IMR-90 (cell line): ENCODE measurements around the gene TP53BP2. TPM values are rescaled to one million over a fixed set of nuclear protein-coding genes. Genes with fewer than 3 reads are reported as not detected.

Source experiments
- ATAC-seq: fragments of 200-7000 bp; cut with Tn5 transposase; 2 replicates; pipeline ENCODE4 v1.9.1; 2020; ENCODE audit warnings: low read depth, mild to moderate bottlenecking, moderate library complexity
- BruUV-seq: library from RNA; stranded (reverse); fragments of 400-500 nt; replicated peaks from 2 replicates; lab custom pipeline; 2021; lab: Mats Ljungman, UMichigan
- CTCF ChIA-PET: fragments of 300-600 bp; formaldehyde crosslinking; extraction: SDS; loops from one replicate; lab custom pipeline; 2021; ENCODE audit warnings: antibody characterized with exemption; lab: Yijun Ruan, JAX
- POLR2A ChIA-PET: fragments of 300-600 bp; sonication (Branson Sonifier 250); formaldehyde crosslinking; loops from one replicate; lab custom pipeline; 2022; ENCODE audit warnings: antibody characterized with exemption; ENCODE audit not compliant: unreplicated experiment; lab: Charles Lee
- DNase-seq: peaks from one replicate; pipeline ENCODE4 v3.0.0; 2013
- H2AFZ ChIP-seq: replicated peaks from 2 replicates; pipeline ENCODE3; 2013; ENCODE audit warnings: low read length, mild to moderate bottlenecking; ENCODE audit not compliant: poor library complexity
- H2AK5ac ChIP-seq: 2 replicates; pipeline ENCODE4 v1.6.1; 2013; ENCODE audit warnings: low read depth, low read length, inconsistent platforms
- H2AK9ac ChIP-seq: replicated peaks from 2 replicates; pipeline ENCODE3; 2013; ENCODE audit warnings: mild to moderate bottlenecking, low read depth, low read length, moderate library complexity; ENCODE audit not compliant: poor library complexity
- H2BK120ac ChIP-seq: 2 replicates; pipeline ENCODE4 v1.6.1; 2013; ENCODE audit warnings: low read depth, low read length, inconsistent platforms
- H2BK15ac ChIP-seq: 3 replicates; pipeline ENCODE4 v1.6.1; 2013; ENCODE audit warnings: low read depth, low read length, inconsistent platforms
- H2BK20ac ChIP-seq: 2 replicates; pipeline ENCODE4 v1.6.1; 2013; ENCODE audit warnings: low read depth, mild to moderate bottlenecking, inconsistent platforms, low read length, moderate library complexity
- H2BK5ac ChIP-seq: 2 replicates; pipeline ENCODE4 v1.6.1; 2013; ENCODE audit warnings: mild to moderate bottlenecking, low read depth, low read length, inconsistent platforms; ENCODE audit not compliant: poor library complexity, severe bottlenecking
- H3K14ac ChIP-seq: replicated peaks from 2 replicates; pipeline ENCODE4 v1.6.1; 2013; ENCODE audit warnings: low read depth, low read length, inconsistent platforms
- H3K18ac ChIP-seq: 2 replicates; pipeline ENCODE4 v1.6.1; 2013; ENCODE audit warnings: low read depth, low read length, control low read depth
- H3K23ac ChIP-seq: 2 replicates; pipeline ENCODE4 v1.6.1; 2013; ENCODE audit warnings: low read depth, low read length, inconsistent platforms
- H3K27ac ChIP-seq: 2 replicates; pipeline ENCODE4 v1.5.1; 2013; ENCODE audit warnings: mild to moderate bottlenecking, control low read depth, low read length; ENCODE audit not compliant: insufficient read depth
- H3K27me3 ChIP-seq: 2 replicates; pipeline ENCODE4 v1.6.1; 2013; ENCODE audit warnings: low read length; ENCODE audit not compliant: control insufficient read depth, insufficient read depth
- H3K36me3 ChIP-seq: 2 replicates; pipeline ENCODE4 v1.6.1; 2013; ENCODE audit warnings: low read length, mixed read lengths; ENCODE audit not compliant: control insufficient read depth, insufficient read depth
- H3K4ac ChIP-seq: 2 replicates; pipeline ENCODE4 v1.6.1; 2013; ENCODE audit warnings: low read depth, low read length, inconsistent platforms
- H3K4me1 ChIP-seq: 2 replicates; pipeline ENCODE4 v1.6.1; 2013; ENCODE audit warnings: low read length, mixed read lengths; ENCODE audit not compliant: control insufficient read depth, insufficient read depth
- H3K4me2 ChIP-seq: 2 replicates; pipeline ENCODE4 v1.6.1; 2013; ENCODE audit warnings: low read depth, mild to moderate bottlenecking, control low read depth, low read length, moderate library complexity
- H3K4me3 ChIP-seq: 2 replicates; pipeline ENCODE4 v1.5.1; 2013; ENCODE audit warnings: low read depth, mild to moderate bottlenecking, control low read depth, low read length, moderate library complexity; ENCODE audit not compliant: insufficient read depth
- H3K56ac ChIP-seq: 2 replicates; pipeline ENCODE4 v1.6.1; 2013; ENCODE audit warnings: low read length, inconsistent platforms; ENCODE audit not compliant: insufficient read depth; ENCODE audit errors: extremely low read depth
- H3K79me1 ChIP-seq, 2 experiments: 2 replicates each; pipeline ENCODE4 v1.6.1; 2013; ENCODE audit warnings: low read length in 2 of 2, inconsistent platforms in 1 of 2, low read depth in 1 of 2
- H3K9ac ChIP-seq: 2 replicates; pipeline ENCODE4 v1.6.1; 2013; ENCODE audit warnings: low read depth, low read length, control low read depth
- H3K9me1 ChIP-seq: 2 replicates; pipeline ENCODE4 v1.6.1; 2013; ENCODE audit warnings: low read length, inconsistent platforms; ENCODE audit not compliant: insufficient read depth
- H3K9me3 ChIP-seq: 2 replicates; pipeline ENCODE4 v1.6.1; 2013; ENCODE audit warnings: low read length; ENCODE audit not compliant: control insufficient read depth, insufficient read depth
- H4K20me1 ChIP-seq: 2 replicates; pipeline ENCODE4 v1.6.1; 2013; ENCODE audit warnings: low read length, inconsistent platforms; ENCODE audit not compliant: insufficient read depth
- H4K5ac ChIP-seq: 2 replicates; pipeline ENCODE4 v1.6.1; 2013; ENCODE audit warnings: mild to moderate bottlenecking, low read depth, low read length, control low read depth
- H4K8ac ChIP-seq, 2 experiments: 2 replicates each; pipeline ENCODE4 v1.6.1; 2013; ENCODE audit warnings: low read depth in 2 of 2, low read length in 2 of 2, control low read depth in 1 of 2, inconsistent platforms in 1 of 2
- H4K91ac ChIP-seq: 2 replicates; pipeline ENCODE4 v1.6.1; 2013; ENCODE audit warnings: low read depth, low read length, inconsistent platforms; ENCODE audit not compliant: insufficient read depth
- CEBPB ChIP-seq: IDR thresholded peaks from 2 replicates; pipeline ENCODE4 v1.6.1; 2012; ENCODE audit warnings: low read depth, low read length, improper control_type of control experiment
- CHD1 ChIP-seq: IDR thresholded peaks from 2 replicates; pipeline ENCODE4 v1.6.1; 2012; ENCODE audit warnings: low read depth, low read length, improper control_type of control experiment
- ELK1 ChIP-seq: fragments of 150-350 bp; IDR thresholded peaks from 2 replicates; pipeline ENCODE4 v1.6.1; 2016; ENCODE audit warnings: low read depth, mild to moderate bottlenecking, low read length, moderate library complexity, borderline replicate concordance
- FOS ChIP-seq: fragments of 150-350 bp; IDR thresholded peaks from 2 replicates; pipeline ENCODE4 v1.6.1; 2016; ENCODE audit warnings: low read depth, low read length
- MAFK ChIP-seq: IDR thresholded peaks from 2 replicates; pipeline ENCODE4 v1.6.1; 2012; ENCODE audit warnings: low read depth, low read length, improper control_type of control experiment
- MAZ ChIP-seq: IDR thresholded peaks from 2 replicates; pipeline ENCODE4 v1.6.1; 2012; ENCODE audit warnings: low read depth, mild to moderate bottlenecking, low read length, improper control_type of control experiment, moderate library complexity, borderline replicate concordance
- MXI1 ChIP-seq: IDR thresholded peaks from 2 replicates; pipeline ENCODE4 v1.6.1; 2012; ENCODE audit warnings: low read depth, mild to moderate bottlenecking, low read length, moderate library complexity, borderline replicate concordance
- NFE2L2 ChIP-seq: fragments of 150-350 bp; IDR thresholded peaks from 2 replicates; pipeline ENCODE4 v1.6.1; 2016; ENCODE audit warnings: low read depth, mild to moderate bottlenecking, low read length
- POLR2A ChIP-seq: IDR thresholded peaks from 2 replicates; pipeline ENCODE4 v1.6.1; 2012; ENCODE audit warnings: mild to moderate bottlenecking, low read depth, low read length
- RAD21 ChIP-seq: IDR thresholded peaks from 2 replicates; pipeline ENCODE4 v1.6.1; 2012; ENCODE audit warnings: low read length, improper control_type of control experiment
- RCOR1 ChIP-seq: IDR thresholded peaks from 2 replicates; pipeline ENCODE4 v1.6.1; 2012; ENCODE audit warnings: mild to moderate bottlenecking, low read length, improper control_type of control experiment; ENCODE audit not compliant: insufficient replicate concordance
- RFX5 ChIP-seq: IDR thresholded peaks from 2 replicates; pipeline ENCODE4 v1.8.0; 2012; ENCODE audit warnings: low read depth, mild to moderate bottlenecking, low read length, moderate library complexity
- SMC3 ChIP-seq: fragments of 150-350 bp; IDR thresholded peaks from 2 replicates; pipeline ENCODE4 v1.6.1; 2016; ENCODE audit warnings: low read depth, mild to moderate bottlenecking, antibody characterized with exemption, low read length, moderate library complexity
- USF2 ChIP-seq: fragments of 150-350 bp; IDR thresholded peaks from 2 replicates; pipeline ENCODE4 v1.6.1; 2017; ENCODE audit warnings: mild to moderate bottlenecking, antibody characterized with exemption, low read length, low read depth
- whole genome bisulfite sequencing, 2 experiments: methylation state at CpG; one replicate each; pipeline versions ENCODE4 v1.1.5 to v1.1.7; 2013; ENCODE audit warnings: missing lambda C conversion rate in 2 of 2; ENCODE audit not compliant: insufficient read length in 1 of 2; ENCODE audit errors: extremely low coverage in 2 of 2; 5-methylcytosine and 5-hydroxymethylcytosine counted together
- dilution Hi-C: fragments of 300-500 bp; cut with HindIII; formaldehyde crosslinking; loops from one replicate; pipeline ENCODE4 v1.14.3; 2018; ENCODE audit warnings: low sequenced_read_pairs; ENCODE audit not compliant: unreplicated experiment
- in situ Hi-C: fragments of 300-500 bp; cut with MboI; formaldehyde crosslinking; loops from 3 replicates; pipeline ENCODE4 v1.14.3; 2019; ENCODE audit warnings: low sequenced_read_pairs, inconsistent platforms, mixed read lengths
- intact Hi-C: fragments of 100-400 bp; cut with micrococcal nuclease; formaldehyde crosslinking; loops from 2 replicates; pipeline ENCODE4 v1.10.0; 2022
- polyA plus RNA-seq, 3 experiments: library from polyadenylated mRNA; depleted of rRNA; stranded (reverse); fragments of >200 nt; gene quantifications; 2 replicates each; pipeline ENCODE4 v1.2.3, GENCODE V29; 2012; ENCODE audit warnings: low replicate concordance in 1 of 3
- total RNA-seq: library from RNA; depleted of rRNA; stranded (reverse); fragments of >200 nt; gene quantifications from 2 replicates; pipeline ENCODE4 v1.2.3, GENCODE V29; 2012

The TP53BP2 gene
- total and polyA plus RNA-seq, 2 of the 4 experiments (the other 2 are of a cell fraction), result 19.9 to 35.0 TPM

- no CpG with 5 or more reads among the region's 7 CpGs for WGBS, 2 experiments
- no peak for TF ChIP-seq USF2
- TF ChIP-seq FOS, result no peak
- TF ChIP-seq MXI1, result no peak
- no peak for TF ChIP-seq CEBPB
- no peak for TF ChIP-seq MAFK
- TF ChIP-seq RCOR1, result no peak
- TF ChIP-seq MAZ, result no peak
- TF ChIP-seq NFE2L2, result no peak
- no peak for TF ChIP-seq RAD21
- TF ChIP-seq ELK1, result no peak
- no peak for TF ChIP-seq SMC3
- no peak for TF ChIP-seq POLR2A
- TF ChIP-seq RFX5, result no peak
- TF ChIP-seq CHD1, result no peak
- no peak for ATAC-seq
- no peak overlapping the region for H2BK20ac ChIP-seq
- H4K5ac ChIP-seq, result no peak overlapping the region
- no peaks in the 10 kb centered on the region for H3K9me3 ChIP-seq
- H3K23ac ChIP-seq, result no peak overlapping the region
- no peak overlapping the region for H3K4me2 ChIP-seq
- H4K8ac ChIP-seq, result no peak overlapping the region
- no peak overlapping the region for H2BK5ac ChIP-seq
- ChIA-PET CTCF (no interaction called here), POLR2A (no interaction called here)
- no peak overlapping the region for H3K56ac ChIP-seq
- BruUV-seq, result no TSS peak
- H2BK15ac ChIP-seq, result no peak overlapping the region
- peaks cover 8 to 36% of the 10 kb centered on the region in 2 experiments; a peak in 3 of 4 replicates for H3K79me1 ChIP-seq
- H3K27ac ChIP-seq, result no peak overlapping the region
- dilution Hi-C loops (no loop called here), in situ Hi-C loops (no loop called here), intact Hi-C loops (no loop called here)
- no peak overlapping the region for H3K9ac ChIP-seq
- H2AK9ac ChIP-seq, result no peak overlapping the region
- H2AK5ac ChIP-seq, result no peak overlapping the region
- no peak overlapping the region for H4K91ac ChIP-seq
- H2AFZ ChIP-seq, result no peak overlapping the region
- peaks cover 4% of the 10 kb centered on the region; the same call in 1 of the 2 replicates for H4K20me1 ChIP-seq
- H3K36me3 ChIP-seq, result peaks cover 35% of the 10 kb centered on the region
- H3K27me3 ChIP-seq, result no peaks in the 10 kb centered on the region
- H3K4ac ChIP-seq, result no peak overlapping the region
- DNase-seq, result no peak
- H3K4me3 ChIP-seq, result no peak overlapping the region
- H3K14ac ChIP-seq, result no peak overlapping the region
- H3K18ac ChIP-seq, result no peak overlapping the region
- peaks cover 3% of the 10 kb centered on the region; the same call in 1 of the 2 replicates for H3K9me1 ChIP-seq
- no peak overlapping the region for H2BK120ac ChIP-seq
- no peaks in the 10 kb centered on the region for H3K4me1 ChIP-seq
Observed at GRCh38 chr1:223796210-223796609, 49.5 kb downstream of the TP53BP2 start.
